Cerebellar nuclear complex (tissue), 1 donor: ENCODE results near the gene PCK1.

Experiments
- DNase-seq, 2 experiments: peaks; one replicate each; lab custom pipeline; 2025; lab: John Stamatoyannopoulos, UW

The PCK1 gene

GRCh38 chr20:57588596-57588995 lies 27.7 kb downstream of the PCK1 start:
- no peak for DNase-seq

GRCh38 chr20:57589123-57589727 lies 28.3 kb downstream of the PCK1 start:
- DNase-seq, result no peak

DNA sequence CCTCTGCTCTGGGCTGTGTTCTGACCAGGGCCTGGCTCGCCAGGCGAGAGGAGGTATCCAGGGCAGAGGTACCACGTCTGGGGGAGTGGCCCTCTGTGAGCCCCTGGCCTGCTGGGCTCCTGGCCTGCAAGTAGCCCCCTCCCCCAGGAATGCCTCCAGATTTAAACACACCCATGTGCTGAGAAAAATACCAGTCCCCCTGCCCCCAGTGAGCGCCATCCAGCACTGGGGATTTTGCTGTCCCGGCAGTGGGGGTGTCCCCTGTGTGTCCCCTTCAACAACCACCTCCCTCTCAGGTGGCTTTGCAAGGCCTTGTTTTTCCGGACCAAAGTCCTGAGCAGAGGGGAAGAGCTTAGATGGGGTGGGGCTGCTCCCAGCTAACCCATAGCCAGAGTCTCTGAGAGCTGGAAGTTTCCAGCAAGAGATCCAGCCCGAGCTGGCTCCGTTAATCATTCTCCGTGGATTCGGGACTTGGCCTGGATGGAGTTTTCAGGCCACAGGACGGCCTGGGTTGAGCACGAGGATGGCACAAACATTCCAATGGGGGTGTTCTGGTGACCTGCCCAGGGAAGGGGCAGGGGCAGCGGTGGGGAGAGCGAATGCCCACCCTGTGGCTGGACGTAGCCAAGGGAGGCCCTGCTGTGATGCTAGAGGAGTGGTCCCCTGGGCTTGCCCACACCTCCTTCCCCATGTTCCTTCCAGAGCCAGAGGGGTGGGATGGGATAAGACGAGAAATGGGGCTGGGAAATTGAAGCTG lies 29.0 kb downstream of the PCK1 start:
- DNase-seq, result no peak

DNA sequence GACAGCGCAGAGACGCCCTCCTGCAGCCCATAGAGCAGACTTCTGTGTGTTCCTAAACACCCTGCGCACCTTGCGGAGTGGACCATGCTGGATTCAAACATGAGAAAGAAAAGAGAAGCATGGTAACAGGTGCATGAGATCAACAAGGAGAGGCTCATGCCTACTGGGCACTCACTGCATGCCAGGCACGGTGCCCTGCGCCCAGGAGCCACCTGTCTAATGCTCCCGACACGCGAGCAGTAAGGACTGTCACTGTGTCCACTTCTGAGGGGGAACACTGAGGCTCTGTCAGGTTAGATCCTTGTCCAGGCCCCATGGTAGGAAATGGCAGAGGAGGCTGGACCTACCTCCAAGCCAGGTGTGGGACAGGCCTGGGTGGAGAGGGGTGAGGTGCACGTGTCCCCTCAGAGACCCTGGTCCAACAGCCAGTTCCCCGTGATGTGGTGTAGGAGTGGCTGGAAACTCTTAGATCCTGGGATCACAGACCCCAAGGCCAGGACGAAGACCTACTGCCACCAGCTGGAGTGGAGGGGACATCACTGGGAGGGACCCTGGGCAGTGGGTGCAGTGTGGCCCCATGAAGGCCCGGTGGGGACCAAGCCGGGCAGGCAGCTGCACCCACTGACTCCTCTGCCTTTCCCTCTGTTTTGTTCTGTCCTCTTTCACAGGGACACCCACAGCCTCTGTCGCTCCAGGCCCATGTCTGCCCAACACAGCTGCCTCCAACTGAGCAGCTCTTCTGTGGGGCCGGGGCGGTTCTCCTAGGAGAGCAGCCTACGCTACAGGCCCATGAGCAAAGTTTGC lies 29.8 kb downstream of the PCK1 start:
- DNase-seq, result no peak

DNA sequence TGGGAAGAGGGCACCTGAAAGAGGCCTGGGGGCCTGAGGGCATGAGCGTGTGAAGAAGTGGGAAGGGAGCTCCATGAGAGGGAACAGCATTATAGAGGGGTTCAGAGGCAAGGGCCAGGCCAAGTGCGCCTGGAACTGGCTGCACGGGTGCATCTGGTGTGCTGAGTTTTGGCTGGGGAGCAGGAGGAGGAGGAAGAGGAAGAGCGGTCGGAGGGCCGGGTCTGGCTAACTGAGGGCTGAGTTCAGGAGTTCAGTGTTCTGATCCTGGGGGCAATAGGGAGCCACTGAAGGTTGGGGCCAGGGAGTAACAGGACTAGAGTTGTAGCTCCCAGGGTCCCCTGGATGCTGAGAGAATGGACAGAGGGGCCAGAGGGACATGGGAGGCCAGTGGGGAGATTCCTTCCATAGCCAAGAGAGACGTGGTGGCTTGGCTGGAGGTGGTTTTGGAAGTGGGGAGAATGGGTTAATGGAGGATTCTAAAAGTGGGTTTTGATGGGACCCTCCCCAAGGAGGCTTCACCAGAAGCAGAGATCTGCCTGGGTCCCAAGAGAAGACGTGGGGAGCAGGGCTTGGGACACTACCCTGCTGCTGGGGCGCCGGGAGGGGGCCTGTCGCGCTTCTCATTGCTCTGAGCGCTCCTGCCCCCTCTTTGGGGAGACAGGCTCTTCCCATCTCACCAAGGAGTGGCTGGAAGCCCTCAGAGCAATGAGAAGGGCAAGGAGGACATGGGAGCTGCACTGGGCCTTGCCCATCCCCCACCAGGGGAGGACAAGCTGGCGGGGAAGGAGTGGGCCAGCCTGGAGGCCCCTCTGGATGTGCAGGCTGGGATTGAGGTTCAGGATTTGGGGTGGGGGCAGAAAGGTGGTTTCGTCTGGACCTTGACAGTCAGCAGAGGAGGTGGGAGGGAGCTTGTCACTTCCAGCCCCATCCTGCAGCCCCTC lies 30.6 kb downstream of the PCK1 start:
- DNase-seq, result no peak

DNA sequence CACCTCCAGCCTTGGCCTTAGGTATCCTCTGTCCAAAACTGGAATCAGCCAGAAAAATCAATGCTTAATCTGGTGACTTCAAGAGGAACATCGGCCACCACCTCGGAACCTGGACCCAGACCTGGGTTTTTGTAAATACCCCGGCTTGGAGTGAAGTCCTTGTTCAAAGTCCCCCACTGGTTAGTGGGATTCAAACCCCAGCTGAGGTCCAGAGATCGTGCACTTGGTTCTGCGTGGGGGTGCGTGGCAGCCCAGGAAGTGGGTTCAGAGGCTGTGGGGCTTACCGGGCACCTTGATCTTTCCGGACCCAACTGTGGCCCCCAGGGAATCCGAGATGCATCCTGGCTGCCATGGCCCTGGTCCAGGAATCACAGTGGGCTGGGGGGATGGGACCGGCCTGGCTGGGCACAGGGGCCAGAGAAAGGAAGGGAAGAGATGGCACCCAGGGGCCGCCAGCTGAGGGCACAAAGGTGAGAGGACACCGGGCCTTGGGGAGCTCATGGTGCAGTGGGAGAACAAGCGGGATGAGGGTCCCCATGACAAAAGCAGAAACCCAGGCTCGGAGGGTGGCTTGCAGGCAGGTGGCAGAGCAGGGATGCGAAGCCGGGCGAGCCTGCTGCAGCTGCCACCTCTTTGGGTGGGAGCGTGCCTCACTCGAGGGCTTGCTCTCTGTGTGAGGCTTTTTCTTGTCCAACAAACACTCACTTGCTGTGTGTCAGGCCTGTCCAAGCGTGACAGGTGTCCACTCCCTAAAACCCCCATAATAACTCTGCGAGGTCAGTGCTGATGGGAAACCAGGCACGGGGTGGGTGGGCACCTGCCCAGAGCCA lies 31.6 kb downstream of the PCK1 start:
- no peak for DNase-seq

- DNase-seq, result no peak
Measured at GRCh38 chr20:57593134-57593886, 32.4 kb downstream of the PCK1 start.

DNA sequence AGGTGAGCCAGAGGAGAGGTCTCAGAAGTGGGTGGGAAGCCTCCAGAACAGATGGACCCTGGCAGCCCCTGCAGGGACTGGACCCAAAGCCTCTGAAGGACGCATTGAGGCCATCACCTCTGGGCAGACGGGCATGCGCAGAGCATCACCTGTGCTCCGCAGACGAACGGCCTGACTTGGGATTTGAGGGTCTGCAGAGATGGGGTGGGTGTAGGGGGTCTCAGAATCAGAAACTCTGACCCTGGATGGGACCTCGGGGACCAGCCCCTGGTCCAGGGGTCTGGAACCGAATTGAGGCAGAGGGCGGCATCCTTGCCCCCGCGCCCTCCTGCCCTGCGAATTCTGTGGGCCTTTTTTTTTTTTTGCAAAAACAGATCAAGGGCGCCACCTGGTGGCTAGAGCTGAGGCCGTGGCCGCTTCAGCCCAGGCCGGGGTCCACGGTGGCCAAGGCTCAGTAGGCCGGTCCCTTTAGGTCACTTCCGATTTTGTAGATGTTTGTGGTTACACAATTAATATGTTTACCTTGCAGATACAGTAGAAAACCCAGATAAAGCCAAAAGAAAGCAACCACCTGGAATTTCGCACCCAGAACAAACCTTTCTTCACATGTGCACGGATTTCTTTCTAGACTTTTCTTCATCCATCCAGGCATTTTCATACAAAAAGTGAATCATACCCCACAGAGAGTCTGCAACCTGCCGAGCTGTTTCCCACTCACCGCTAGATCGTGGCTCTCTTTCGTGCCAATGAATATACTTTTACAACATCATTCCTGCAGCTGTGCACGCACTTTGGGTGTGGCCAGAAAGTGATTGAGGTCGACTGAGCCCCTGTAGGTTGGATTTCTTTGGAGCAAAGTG lies 33.4 kb downstream of the PCK1 start:
- no peak for DNase-seq

DNA sequence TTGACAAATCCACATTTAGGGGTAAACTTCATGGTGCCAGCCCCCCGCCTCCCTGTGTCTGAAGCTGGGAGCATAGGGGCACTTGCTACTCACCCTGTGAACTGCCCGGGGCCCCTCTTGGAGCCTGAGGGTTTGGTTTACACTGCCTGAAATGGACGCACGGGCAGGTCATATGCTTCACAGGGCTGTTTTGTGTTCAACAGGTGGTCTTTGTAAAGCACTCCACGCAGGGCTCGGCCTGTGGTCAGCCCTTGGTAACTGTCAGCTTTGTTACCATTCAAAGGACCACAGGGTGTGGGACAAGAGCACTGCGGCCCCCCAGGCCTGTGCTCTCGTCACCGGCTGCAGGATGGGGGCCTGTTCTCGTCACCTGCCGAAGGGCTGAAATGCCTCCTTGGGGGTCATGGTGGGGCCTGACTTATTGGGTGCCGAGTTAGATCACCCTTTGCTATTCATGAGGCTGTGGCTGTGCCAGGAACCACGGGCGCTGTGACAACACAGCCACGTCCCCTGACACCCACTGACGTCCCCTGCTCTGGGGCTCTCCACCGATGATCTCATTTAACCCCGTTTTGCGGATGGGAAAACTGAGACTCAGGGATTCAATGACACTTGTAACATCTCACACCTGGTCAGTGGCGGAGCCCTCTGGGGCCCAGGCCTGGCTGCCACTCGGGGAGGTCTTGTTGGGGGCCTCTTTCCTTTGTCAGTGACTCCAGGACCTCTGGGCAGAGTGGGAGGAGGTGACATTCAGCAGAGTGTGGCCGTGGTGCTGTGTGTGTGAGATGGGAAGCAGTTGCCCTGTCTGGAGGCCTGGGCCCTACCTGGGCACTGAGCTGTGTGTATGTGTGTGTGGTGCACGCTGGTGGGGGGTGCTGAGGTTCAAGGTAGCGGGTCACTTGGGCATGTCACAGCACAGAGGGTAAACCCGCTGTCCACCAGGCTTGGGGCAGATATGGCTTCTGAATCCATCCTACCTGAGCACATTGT lies 34.4 kb downstream of the PCK1 start:
- DNase-seq, result no peak

DNA sequence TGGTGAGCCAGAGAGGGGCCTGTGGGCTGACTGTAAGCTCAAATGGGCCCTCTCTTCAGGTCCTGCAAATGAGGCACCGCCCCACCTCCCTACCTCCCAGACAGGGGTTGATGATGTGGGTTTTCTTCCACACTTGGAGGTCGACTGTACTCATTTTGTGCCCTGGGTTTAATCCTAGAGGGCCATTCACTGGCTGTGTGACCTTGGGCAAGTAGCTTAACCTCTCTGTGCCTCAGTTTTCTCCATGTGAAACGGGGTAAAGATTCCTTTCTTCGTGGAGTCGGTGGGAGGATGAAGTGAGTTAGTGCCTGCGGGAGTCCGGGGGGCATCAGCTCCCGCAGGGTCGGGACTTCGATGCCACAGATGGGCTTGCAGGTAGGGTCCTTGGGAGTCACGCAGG lies 35.4 kb downstream of the PCK1 start:
- no peak for DNase-seq

DNA sequence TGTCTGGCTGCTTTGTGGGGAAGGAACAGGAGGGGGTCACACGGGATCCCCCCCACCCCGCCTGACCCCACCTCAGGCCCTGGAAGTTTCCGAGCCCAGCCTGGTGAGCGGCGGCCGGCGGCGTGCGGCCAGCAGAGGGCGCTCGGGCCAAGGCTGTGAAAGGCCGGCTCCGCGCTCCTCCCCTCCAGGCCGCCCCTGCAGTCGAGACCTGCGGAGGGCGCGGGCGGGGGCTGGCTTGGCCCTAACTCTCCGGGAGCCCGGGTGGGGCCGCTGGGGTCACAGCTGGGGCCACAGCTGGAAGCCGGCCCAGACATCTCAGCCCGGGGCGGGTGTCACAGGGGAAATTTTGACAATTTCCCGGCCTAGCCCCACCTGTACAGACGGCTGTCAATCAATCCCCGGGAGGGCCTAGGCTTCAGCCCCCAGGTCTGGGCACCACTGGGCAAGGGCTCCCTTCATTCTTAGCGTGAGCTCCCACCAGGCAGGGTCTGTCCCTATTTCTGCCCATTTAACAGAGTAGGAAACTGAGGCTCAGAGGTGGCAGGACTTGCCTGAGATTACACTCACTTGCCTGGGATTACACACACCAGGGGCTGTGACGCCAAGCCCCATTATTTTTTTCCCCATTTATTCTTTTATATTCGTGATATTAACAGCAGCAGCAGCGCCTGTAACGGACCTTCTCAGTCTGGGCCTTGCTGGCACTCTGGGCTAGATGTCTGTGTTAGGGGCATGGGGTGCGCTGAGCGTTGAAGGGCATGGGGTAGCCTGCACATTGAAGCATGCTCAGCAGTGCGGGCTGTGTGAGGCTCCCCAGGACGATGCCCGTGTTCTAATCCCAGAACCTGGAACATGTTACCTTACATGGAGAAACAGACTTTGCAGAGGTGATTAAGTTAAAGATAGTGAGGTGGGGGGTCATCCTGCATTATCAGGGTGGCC lies 36.4 kb downstream of the PCK1 start:
- no peak for DNase-seq

GRCh38 chr20:57598060-57598459 lies 37.1 kb downstream of the PCK1 start:
- DNase-seq, result no peak

- no peak for DNase-seq
Measured at GRCh38 chr20:57598491-57598890, 37.6 kb downstream of the PCK1 start.

GRCh38 chr20:57600320-57601210 lies 39.7 kb downstream of the PCK1 start:
- no peak for DNase-seq

DNA sequence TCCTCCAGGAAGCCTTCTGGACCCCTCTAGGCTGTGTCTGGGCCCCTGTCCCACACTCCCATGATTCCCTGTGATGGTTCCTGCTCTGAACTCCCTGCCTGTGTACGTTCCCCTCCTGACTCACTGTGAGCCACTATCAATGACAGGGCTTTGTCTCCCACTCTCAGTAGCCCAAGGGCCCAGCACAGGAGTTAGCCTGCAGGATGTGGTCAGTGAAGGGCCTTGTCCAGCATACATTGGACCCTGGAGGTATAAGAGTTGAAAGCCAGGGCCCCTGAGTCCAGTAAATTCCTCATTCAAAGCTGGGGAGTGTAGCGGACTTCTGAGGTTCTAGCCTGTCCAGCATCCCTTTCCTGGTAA lies 40.3 kb downstream of the PCK1 start:
- no peak for DNase-seq

DNA sequence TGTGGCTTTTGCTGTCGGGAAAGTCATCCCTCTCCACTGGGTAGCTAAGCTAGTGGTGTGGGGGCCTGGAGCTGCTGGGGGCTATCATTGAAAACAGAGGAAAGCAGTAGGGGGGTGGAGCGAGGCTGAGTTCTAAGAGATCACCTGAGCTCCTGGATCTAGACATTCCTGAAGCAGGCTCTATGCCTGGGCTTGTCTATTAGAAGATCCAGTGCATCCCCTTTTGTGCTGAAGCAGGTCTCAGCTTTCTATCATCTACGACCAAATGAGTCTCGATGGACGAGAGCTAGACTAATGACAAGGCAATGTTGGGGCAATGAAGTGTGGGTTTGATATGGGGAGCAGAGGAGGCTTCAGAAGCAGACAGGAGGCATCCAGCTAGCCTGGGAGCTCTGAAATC lies 40.8 kb downstream of the PCK1 start:
- DNase-seq, result no peak
